ENCODE data around the gene DPPA4.

GRCh38 chr3:109278141-109278540, 59.2 kb downstream of the DPPA4 start:
- TF ChIP-seq CTCF (IDR thresholded peaks at IDR 0.05) (no peak), POLR2A (IDR thresholded peaks at IDR 0.05) (no peak), EP300 (IDR thresholded peaks at IDR 0.05) (no peak)

Data from tibial nerve (tissue), 4 donors.